HG03439 (cell line): Measurements from ENCODE around the gene PLP2.
A peak's percentile ranks its signal among the peaks of the same experiment; 100 is the strongest.

Experiments
- ATAC-seq: cut with Tn5 transposase; IDR thresholded peaks from one replicate; pipeline ENCODE4 v1.9.1; 2021; ENCODE audit warnings: mild to moderate bottlenecking, moderate library complexity; ENCODE audit not compliant: unreplicated experiment

The PLP2 gene

DNA sequence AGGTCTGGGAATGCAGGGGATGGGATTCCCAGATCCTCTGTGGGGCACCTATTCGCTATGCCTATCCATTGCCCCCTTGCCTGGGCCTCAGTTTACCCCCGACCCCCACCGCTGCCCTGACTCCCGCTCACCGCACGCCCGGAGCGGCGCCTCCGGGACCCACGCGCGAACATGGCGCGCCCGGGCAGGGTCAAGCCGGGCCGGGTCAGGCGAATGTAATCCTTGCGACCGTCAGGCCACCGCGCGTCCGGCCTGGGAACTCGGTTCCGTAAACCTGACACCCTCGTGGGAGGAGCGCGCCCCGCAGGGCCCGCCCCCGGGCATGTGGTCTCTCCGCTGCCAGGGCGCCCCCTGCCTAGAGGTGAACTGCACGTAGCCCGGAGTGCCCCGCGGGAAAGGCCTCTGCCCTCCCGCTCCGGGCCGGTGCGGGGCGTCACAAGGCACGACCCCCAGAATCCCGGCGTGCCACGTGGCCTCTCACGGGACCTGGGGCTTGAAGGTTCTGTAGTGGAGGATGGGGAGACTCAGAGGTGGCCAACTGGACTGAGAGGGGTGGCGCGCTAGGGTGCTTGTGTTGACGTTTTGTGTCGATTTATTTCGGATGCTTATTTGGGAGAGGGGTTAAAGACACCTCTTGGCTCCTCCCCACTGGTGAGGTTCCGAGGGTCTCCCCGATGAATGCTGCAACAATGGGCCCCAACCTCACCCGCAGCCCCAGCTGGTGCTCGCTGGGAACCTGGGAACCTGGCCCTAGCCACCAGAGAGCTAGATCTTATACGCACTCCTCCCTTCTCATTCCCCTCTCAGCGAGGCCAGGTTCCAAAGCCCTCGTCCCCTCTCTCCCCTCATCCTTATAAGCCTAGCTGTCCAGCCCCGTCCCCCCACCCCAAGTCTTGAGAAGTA lies 14.7 kb downstream of the PLP2 start, which contains the start of gene PRICKLE3:
Gene PRICKLE3 (minus strand): TSS at position 249 of the 903 bp plus-strand sequence. CDS start 76 bp downstream, at position 173.
- no peak for ATAC-seq

DNA sequence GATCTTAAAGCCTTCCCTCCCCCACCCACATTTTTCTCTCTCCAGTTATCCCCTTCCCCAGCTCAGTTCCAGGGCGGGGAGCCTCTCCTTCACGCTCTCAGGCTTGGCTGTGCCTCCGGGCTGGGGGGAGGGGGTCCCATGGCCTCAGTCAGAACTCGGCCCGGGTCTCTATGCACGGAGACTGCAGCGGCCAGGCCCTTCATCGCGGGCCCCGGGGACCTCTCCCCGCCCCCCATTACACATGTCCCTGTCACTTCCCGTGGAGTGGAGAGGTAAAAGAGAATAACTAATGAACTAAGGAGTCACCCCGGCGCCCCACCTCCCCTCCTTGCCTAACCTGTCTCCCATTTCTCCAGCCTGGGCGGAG lies 15.3 kb downstream of the PLP2 start:
- ATAC-seq = no peak

DNA sequence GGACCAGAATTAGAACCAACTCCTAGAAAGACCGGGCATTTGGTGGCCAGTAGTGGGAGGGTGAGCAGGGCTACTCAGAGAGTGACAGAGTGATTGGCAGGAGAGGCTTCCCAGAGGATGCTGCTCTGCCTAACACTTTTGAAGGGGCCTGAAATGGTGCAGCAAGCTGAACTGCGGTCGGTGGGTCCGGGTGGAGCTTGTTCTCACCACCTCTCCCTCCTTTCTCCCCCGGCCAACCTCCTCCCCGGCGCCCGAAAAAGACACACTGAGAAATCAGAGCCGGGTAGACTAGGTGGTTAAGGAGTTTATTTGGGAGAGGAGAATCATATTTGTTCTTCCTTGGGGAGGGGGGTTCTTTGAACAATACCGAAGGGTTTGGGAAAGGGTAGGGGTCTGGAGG lies 15.8 kb downstream of the PLP2 start:
- ATAC-seq = no peak

DNA sequence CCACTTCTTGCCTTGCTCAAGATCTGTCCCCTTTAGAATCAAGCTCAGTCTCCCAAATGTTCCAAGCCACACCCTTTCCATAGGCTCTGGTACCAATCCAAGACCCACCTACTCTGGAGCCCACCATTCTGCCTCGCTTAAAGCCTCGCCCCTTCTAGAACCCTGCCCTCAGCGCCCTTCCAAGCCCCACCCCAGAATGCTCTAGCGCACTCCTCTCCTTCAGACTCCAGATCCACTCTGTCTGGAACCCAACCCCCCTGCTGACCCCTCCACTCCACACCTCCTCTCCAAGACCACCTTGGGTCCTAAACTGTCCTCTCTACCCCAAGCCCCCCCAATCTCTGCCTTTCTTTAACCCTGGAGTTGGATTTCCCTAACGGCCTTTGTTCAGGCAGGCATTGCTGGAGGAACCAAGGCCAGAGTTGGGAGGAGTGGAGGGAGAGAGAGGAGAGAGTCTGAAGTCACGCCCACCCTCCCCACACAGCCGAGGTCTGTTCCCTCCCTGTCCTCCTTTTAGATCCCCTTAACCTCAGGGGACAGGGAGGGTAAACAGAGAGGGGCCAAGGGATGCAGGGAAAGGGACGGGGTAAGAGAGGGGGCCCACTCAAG lies 16.9 kb downstream of the PLP2 start:
- no peak for ATAC-seq

DNA sequence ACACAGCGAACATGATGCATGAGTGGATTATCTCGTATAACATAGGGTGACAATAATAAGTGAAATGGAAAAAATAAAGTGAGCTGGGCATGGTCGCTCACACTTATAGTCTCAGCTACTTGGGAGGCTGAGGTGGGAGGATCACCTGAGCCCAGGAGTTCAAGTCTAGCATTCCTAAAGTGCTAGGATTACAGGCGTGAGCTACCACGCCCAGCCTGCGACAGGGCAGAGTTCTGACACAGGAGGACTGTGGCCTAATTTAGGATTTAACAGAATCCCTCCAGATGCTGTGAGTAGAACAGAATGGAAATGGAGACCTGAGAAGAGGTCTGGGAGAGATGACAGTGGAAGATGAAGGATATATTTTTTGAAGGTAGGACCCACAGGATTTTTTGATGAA lies 17.9 kb downstream of the PLP2 start:
- ATAC-seq = no peak

DNA sequence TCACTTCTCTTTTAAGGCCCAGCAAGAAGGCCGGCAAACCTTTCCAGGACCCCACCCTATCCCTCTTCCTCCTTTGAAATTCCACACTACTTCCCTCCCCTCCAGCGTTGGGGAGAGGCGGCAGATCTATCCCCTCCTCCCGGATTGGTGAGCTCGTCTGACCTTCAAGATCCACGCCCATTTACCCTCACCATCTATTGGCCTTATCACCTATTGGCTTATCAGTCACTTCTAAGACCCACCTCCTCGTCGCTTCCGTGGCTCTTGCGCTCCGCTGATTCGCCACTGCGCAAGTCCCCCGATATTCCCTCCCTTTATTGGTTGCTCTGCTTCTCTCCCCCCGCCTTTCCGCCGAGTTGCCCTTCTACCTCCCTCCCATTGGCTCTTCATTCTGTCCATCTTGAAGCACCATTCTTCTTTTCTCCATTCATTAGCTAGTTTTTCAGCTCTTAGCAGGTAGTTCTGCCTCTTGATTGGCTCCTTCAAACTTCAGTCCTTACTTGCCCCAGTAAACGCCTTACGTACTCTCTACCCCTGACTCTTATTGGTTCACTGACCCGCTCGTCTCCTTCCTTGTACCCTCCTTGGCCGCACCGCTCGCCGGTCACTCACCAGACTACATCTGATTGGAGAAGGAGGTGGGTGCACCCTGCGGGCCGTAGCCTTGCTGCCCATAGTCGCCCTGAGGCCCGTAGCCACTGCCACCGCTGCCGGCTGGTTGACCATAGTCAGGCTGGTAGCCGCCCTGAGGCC lies 19.3 kb downstream of the PLP2 start:
- ATAC-seq = peak; percentile 93

DNA sequence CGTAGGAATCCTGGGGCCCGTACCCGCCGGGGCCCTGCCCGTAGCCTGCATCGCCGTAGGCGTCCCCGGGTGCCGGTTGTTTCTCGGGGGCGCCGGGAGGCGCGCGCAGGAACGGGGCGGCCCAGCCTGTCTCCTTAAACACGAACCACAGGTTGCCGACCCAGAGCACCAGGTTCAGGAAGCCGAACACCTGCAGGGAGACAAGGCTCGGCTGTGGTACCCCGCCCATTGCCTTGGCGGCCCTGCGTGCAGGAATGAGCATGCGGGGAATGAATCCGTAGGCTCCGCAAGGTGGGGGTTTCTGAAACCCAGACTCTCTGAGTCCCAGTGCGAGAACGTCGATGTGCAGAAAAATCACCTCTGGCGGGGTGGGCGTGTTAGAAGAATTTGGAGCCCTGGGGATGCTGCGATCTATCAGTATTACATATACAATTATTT lies 19.9 kb downstream of the PLP2 start:
- no peak for ATAC-seq

DNA sequence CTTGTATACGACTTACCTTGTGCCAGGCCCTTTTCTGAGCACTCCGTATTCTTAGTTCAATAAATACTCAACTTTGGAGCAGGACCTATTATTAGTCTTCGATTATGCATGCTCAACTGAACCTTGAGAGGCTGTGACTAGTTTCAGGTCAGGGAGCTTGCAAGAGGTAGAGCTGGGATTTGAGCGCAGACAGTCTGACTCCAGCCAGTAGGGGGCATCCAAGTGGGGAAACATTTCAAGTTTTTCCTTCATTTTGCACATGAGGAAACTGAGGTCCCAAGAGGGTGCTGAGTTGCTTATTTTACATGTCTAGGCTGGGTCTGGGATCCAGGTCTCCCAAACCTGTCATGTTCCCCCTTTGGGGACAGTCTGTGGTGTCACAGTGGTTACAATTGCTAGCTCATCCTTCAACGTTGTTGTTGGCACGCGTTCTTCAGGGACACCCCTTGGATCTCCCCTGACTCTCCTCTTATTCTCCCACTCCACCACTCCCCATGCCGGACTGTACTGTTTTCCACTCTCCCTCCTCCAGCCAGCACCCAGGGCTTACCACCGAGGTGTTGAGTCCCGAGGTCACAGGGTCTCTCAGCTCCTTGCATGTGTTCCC lies 21.1 kb downstream of the PLP2 start:
- no peak for ATAC-seq

DNA sequence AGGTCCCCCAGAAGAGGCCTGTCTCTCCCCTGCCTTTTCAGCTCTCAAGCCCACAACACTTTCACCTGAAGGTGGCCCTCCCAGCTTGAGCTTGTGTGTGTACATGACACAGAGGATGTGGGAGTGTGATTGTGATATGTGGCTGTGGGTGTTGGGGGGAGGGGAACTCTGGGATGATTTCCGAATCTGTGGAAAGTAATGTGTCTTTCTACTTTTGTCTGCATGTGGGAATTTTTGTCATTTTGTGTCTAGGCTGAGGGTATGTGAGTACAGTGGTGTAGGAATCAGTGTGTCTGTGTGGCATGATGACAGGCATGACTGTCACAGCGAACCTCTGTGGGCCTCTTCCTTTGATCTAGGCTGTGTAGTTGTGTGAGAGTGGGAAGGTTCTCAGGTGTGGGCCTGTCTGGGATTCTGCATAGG lies 21.9 kb downstream of the PLP2 start:
- ATAC-seq = no peak

DNA sequence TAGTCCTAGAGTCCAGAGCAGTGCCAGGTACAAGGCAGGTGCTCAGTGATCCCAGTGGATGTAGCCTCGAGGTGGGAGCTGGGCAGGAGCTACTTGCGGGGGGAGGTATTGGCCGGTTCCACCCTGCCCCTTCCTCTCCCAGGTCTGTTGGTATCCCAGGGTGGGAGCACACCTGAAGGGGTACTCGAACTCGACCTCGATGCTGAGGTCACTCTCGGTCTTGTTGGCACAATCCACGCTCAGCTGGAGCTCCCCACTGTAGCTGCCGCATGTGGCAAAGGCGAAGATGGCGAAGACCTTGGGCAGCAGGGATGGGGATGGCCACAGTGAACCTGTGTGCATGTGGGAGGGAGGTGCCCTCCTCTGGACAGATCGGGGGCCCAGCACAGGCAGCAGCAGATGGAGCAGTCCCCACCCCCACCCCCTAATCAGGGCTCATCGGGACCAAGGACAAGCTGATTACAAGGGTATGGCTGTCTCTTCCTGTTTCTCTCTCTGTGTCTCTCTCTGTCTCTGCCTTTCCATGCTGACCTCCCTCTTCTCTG lies 25.9 kb downstream of the PLP2 start:
- no peak for ATAC-seq

DNA sequence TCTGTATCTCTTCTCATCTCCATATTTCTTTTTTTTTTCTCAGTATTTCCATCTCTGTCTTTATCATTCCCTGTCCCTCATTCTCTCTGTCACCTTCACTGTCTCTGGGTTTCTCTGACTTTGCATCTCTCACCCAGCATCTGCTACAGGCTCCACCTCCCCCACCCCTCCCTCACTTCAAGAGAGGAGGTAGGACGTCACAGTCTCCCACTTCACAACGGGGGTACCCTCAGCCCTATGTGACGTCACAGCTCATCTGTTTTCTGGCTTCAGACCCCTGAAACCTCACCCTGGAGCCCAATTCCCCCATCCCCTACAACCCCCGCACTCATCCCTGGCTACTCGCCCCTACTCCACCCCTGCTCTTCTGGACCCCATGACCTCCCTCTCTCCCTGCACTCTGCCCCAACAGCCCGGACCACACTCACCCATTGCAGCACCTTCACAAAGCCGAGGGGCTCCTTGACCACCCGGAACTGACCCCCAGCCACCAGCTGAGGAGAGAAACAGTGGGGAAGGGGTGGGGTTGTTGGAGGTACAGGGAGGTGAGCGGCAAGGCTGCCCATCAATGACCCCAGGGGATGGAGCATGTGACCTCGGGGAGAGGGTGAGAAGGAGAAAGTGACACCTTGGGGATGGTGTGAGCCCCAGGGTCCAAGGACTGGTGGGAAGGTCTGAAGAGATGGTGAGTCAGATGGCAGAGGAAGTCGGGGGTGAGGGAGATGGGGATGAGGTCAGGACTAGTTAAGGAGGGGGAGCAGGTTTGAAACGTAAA lies 27.0 kb downstream of the PLP2 start:
- no peak for ATAC-seq

DNA sequence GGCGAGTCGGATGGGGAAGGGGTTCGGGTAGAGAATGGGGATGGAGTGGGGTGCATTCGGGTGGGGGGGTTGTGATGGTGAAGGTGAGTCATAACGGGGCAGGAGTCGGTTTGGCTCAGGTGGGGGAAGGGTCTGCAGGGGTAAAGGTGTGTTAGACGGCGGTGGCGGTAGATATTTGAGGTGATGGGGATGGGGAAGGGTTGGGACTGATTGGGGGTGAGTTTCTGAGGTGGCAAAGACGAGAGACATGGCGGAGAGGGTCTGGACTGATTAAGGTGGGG lies 27.6 kb downstream of the PLP2 start:
- ATAC-seq = no peak

DNA sequence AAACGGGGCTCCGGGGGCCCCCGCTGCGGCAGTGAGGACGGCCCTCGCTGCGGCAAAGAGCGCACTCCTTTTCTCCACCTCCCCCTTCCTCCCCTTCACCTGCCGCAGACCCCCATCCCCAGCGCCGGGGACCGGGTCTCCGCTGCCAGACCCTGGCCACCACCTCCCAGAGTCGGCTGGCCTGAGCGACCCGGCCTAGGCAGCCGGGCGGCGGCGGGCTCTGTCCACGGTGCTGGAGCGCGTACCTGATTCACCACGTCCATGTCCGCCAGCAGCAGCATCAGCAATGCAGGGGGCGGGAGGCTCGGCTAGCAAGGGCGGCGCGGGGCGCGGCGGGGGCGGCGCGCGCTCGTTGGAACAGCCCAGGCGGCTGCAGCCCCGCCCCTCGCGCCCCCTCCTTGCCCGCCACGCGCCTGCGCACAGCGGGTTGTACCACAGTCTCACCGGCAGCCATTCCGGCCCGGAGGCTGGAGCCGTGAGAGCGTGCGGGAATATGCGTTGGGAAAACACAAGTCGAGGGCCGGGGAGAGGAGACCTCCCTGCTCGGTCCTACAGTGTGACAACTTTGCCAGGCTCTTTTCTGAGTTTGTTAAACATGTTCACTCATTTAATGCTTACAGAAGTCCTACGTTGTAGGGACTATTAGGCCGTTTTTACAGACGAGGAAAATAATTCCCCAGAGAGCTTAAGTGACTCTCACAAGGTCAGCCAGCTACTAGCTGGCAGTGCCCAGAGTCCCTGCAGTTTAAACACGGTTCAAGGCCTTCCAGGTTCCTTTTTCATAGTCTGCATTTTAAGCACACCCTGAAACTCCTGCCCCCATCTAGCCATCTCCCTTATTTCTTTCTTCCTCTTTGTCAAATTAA lies 28.4 kb downstream of the PLP2 start, which contains the start of gene SYP:
Gene SYP (minus strand): TSS at position 288 of the 866 bp plus-strand sequence. CDS start 7 bp downstream, at position 281.
- ATAC-seq = peak; percentile 86

DNA sequence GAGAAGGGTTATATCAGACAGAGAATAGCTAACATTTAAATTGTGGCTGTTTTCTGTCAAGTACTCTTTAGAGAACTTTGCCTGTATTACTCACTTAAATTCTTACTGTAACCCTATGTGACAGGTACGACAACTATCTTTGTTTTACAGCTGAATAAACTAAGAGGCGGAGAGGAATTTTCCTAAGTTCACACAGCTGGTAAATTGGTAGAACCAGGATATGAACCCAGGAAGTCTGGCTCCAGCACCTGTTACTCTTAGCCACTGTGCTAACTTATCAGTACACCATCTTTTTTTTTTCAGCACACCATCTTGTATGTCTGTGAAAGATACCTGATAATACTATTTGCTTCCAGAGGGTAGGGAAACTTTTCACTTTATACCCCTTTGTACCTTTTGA lies 30.3 kb downstream of the PLP2 start:
- no peak for ATAC-seq

DNA sequence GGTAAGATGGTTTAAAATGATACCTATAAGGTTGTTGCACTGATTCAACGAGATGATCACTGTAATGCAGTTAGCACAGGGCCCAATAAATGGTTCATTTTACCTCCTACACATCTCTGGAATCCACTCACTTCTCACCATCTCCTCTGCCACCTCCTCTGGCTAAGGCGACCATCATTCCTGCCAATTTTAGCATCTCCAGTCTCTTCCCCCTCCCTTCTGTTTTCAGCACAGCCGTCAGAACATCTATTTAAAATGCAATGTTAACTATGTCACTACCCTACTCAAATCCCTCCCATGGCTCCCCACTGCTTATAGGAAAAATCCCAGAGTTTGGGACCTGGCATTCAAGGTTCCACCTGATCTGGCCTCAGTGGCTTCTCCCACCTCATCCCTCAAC lies 31.8 kb downstream of the PLP2 start:
- no peak for ATAC-seq

DNA sequence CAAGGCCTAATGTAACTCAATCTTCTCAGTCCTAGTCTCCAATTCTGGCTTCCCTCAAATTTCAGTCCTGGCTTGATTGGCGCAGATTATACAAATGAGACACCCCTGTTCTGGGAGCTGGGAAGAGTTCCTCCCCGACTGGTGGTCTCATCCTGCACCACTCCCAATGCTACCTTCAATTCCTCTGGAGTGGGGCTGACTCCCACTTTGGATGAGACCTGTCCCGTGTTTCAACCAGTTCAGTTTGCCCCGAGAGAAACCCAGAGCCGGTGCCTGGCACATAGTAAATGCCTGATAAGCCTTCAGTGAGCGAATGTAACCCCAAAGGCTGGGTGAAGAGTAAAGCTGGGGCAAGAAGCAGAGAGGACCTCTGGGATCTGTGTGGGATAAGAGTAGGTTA lies 32.3 kb downstream of the PLP2 start:
- no peak for ATAC-seq

DNA sequence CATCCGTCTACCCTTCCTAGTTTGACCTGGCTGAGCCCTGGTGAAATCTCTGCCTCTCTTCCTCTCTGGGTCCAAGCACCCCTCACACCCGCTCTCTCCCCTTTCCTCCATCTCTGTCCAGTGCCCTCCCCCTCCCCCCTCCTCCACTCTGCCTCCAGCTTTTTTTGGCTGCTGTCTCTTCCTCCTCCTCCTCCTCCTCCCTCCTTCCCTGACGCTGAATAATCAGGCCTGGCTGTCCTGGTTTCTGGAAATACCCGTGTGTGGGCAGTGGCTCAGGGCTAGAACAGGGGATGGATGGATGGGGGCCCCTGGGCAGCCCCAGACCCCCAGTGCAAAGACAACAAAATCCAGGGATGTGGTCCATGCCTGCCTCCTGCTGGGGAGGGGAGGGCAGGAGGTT lies 33.0 kb downstream of the PLP2 start:
- ATAC-seq = no peak

DNA sequence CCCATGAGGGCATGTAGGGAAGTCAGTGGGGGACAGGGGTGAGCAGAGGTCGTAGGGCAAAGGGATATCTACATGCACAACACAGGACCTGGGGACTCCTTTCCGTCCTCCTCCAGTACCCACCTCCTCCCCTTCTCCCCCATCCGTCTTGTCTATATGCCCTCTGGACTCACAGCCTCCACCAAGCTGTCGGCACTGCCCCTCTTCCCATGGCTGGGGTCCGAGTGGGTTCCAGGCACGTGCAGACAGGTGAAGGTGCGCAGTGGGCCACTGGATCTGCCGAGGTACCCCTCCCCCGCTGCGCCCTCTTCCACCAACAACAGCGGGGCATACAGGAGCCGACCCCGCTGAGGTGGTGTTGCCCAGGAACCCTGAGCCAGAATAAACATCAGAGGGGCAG lies 33.7 kb downstream of the PLP2 start:
- no peak for ATAC-seq

DNA sequence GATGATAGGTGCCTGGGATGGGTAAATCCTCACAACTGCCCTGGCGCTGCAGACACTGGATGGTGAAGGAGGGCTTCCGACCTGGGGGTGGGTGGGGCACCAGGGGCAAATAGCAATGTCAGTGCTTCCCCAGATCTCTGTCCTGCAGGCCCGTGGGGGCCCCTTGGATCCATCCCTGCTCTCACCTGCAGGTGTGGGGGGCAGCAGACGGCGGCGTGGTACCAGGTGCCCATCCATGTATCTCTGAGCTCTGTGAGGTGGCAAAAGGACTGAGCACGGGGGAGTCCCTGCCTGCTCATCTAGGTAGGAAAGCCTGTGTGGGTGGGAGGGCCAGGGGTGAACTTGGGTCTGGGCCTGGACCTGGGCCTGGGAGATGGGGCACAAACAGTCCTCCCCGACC lies 34.8 kb downstream of the PLP2 start:
- ATAC-seq = no peak
